Thoracic aorta (tissue), 2 donors: ENCODE data around the gene FAM13A. TPM values are rescaled to one million over a fixed set of nuclear protein-coding genes. Genes with fewer than 3 reads are reported as not detected.
"Not testable (repeated sequence)": the region's sequence is repeated elsewhere in the genome, so short reads cannot be mapped to it uniquely, and the experiment has no call there.

Experiments used
- ATAC-seq: fragments of 150-250 bp; one replicate; pipeline ENCODE4 v1.8.0; 2017; ENCODE audit warnings: low read depth; ENCODE audit not compliant: insufficient number of reproducible peaks, low FRiP score
- DNase-seq: peaks from one replicate; pipeline ENCODE4 v3.0.0-alpha.2; 2020; ENCODE audit warnings: low spot score
- H3K27ac ChIP-seq, 2 donors: fragments of 200-600 bp; sonication (generic); 1 replicate in 1 of 2; 2 replicates in 1 of 2; pipeline ENCODE4 v1.5.1; 2016; ENCODE audit warnings: mild to moderate bottlenecking in 2 of 2, moderate library complexity in 2 of 2
- H3K27me3 ChIP-seq: fragments of 200-600 bp; sonication (generic); replicated peaks from 2 replicates; pipeline ENCODE4 v1.6.0; 2016; ENCODE audit warnings: mild to moderate bottlenecking; ENCODE audit not compliant: insufficient read depth
- H3K36me3 ChIP-seq: fragments of 200-600 bp; sonication (generic); one replicate; pipeline ENCODE4 v1.5.1; 2016
- H3K4me1 ChIP-seq, 2 donors: fragments of 200-600 bp; sonication (generic); 1 replicate in 1 of 2; 2 replicates in 1 of 2; pipeline versions ENCODE4 v1.5.1 to v1.6.0; 2016; ENCODE audit warnings: low read depth in 2 of 2, mild to moderate bottlenecking in 1 of 2; ENCODE audit not compliant: control insufficient read depth in 1 of 2
- H3K4me3 ChIP-seq: fragments of 200-600 bp; sonication (generic); 2 replicates; pipeline ENCODE4 v1.5.1; 2016; ENCODE audit warnings: mild to moderate bottlenecking
- H3K9me3 ChIP-seq: fragments of 200-600 bp; sonication (generic); 2 replicates; pipeline ENCODE4 v1.5.1; 2016
- total RNA-seq, 2 donors: library from RNA; depleted of rRNA; stranded (reverse); fragments of >200 nt; gene quantifications; one replicate each; pipeline versions ENCODE4 v1.1.0 to v1.2.3, GENCODE V29; 2016
- TF ChIP-seq, protein P1 (sequence below): fragments of 200-600 bp; sonication (generic); IDR thresholded peaks from one replicate; pipeline ENCODE4 v1.5.1; 2019; ENCODE audit warnings: antibody characterized with exemption

The FAM13A gene
- total RNA-seq, 2 donors from 2014 or later, result 27.3 to 32.5 TPM

GRCh38 chr4:89007338-89007939, 49.5 kb downstream of the FAM13A start:
- Histone ChIP-seq H3K27ac (no peak overlapping the region), H3K4me1 (peaks cover 0 to under 1% of the 10 kb centered on the region in 2 donors), H3K9me3 (no peaks in the 10 kb centered on the region), H3K36me3 (no peaks in the 10 kb centered on the region), H3K27me3 (no peaks in the 10 kb centered on the region), H3K4me3 (no peak overlapping the region)
- DNase-seq, result no peak
- no peak for ATAC-seq
- TF ChIP-seq, protein P1, sequence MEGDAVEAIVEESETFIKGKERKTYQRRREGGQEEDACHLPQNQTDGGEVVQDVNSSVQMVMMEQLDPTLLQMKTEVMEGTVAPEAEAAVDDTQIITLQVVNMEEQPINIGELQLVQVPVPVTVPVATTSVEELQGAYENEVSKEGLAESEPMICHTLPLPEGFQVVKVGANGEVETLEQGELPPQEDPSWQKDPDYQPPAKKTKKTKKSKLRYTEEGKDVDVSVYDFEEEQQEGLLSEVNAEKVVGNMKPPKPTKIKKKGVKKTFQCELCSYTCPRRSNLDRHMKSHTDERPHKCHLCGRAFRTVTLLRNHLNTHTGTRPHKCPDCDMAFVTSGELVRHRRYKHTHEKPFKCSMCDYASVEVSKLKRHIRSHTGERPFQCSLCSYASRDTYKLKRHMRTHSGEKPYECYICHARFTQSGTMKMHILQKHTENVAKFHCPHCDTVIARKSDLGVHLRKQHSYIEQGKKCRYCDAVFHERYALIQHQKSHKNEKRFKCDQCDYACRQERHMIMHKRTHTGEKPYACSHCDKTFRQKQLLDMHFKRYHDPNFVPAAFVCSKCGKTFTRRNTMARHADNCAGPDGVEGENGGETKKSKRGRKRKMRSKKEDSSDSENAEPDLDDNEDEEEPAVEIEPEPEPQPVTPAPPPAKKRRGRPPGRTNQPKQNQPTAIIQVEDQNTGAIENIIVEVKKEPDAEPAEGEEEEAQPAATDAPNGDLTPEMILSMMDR, result no peak

GRCh38 chr4:89006307-89006706, 50.7 kb downstream of the FAM13A start:
- Histone ChIP-seq H3K4me1 (peaks cover 0 to 4% of the 10 kb centered on the region in 2 donors), H3K9me3 (no peaks in the 10 kb centered on the region), H3K27me3 (no peaks in the 10 kb centered on the region), H3K27ac (no peak overlapping the region), H3K36me3 (no peaks in the 10 kb centered on the region), H3K4me3 (no peak overlapping the region)
- DNase-seq, result no peak
- TF ChIP-seq, protein P1, result no peak
- ATAC-seq, result no peak

DNA sequence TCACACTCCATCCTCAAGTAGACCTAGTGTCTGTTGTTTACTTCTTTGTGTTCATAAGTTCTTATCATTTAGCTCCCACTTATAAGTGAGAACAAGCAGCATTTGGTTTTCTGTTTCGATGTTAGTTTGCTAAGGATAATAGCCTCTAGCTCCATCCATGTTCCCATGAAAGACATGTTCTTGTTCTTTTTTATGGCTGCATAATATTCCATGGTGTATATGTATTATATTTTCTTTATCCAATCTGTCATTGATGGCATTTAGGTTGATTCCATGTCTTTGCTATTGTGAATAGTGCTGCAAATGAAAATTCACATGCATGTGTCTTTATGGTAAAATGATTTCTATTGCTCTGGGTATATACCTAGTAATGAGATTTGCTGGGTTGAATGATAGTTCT, 51.9 kb downstream of the FAM13A start:
- not testable (repeated sequence) for H3K27me3 ChIP-seq, ATAC-seq, H3K36me3 ChIP-seq, H3K4me1 ChIP-seq, H3K9me3 ChIP-seq, H3K4me3 ChIP-seq, H3K27ac ChIP-seq, DNase-seq

DNA sequence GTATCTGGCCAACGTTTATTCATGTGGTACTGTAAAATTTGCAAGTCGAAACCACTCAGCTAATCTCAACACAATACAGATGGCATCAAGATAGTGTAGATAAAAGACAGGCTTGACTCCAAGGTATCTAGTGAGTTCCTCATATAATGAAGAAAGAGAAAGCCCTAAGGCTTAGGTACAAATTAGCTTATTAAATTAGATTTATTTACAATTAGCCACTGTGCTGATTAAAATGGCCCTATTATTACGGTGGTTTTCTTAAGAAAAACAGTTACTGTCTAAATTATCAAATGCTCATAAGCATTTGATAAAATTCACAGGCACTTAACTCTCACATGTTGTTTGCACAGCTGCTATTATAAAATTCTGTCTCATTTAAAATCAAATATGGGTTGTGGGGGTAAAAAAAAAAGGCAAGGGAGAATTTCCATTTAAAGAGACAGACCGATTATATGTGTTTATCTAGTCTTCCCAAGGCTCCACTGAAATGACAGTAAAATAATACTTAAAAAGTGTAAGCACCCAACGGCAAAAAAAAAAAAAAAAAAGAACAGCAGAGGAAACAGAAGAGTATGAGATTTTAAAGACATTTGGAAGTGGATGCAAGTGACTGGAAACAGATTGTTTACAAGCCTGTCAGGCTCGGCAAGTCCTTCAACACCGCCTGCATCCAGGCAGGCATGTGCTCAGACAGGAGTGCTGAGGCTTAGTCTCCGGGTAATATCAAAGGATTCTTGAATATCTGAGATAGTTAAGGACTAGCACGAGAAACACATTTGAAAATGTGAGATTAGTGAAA, 55.1 kb downstream of the FAM13A start:
- no peak for DNase-seq
- no peak overlapping the region for H3K4me3 ChIP-seq
- peaks cover 0 to 4% of the 10 kb centered on the region in 2 donors for H3K4me1 ChIP-seq
- H3K36me3 ChIP-seq, result no peaks in the 10 kb centered on the region
- no peak overlapping the region for H3K27ac ChIP-seq
- ATAC-seq, result no peak
- TF ChIP-seq, protein P1, result no peak
- no peaks in the 10 kb centered on the region for H3K9me3 ChIP-seq
- H3K27me3 ChIP-seq, result no peaks in the 10 kb centered on the region

DNA sequence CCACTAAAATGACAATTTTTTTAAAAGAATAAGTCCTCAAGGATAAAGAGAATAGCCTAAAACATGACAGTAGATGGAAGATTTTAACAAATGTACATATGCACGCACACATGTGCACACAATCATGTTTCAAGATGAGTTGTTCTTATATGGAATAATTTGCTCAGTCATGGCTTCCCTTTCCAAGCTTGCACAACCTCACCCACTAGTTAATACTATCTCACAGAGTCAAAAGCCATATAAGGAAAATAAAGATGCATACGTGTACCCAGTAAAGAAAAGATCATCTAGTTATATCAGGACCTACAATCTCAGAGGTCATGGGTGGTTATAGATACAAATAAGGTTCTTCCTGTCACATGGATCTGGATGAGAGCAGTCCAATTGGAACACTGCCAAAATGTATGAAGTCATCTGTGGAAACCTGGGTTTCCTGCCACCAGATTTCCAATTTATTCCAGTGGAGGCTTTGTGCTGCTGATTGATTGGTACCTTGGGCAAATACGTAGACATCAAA, 56.1 kb downstream of the FAM13A start:
- peak; percentile 43 for ATAC-seq

More for the DNA sequence above, 56.1 kb downstream of the FAM13A start:
- Histone ChIP-seq H3K27me3 (no peaks in the 10 kb centered on the region), H3K9me3 (no peaks in the 10 kb centered on the region), H3K4me3 (no peak overlapping the region), H3K27ac (no peak overlapping the region), H3K4me1 (peaks cover 0 to 4% of the 10 kb centered on the region in 2 donors), H3K36me3 (no peaks in the 10 kb centered on the region)
- TF ChIP-seq, protein P1, result no peak
- no peak for DNase-seq
